Measurements from ENCODE around the gene ZNF774.

GRCh38 chr15:90327311-90327710, 24.8 kb upstream of the ZNF774 start:
- TF ChIP-seq CTCF (optimal IDR thresholded peaks at IDR 0.05 in 1 of 3, IDR thresholded peaks at IDR 0.05 in 1 of 3, conservative IDR thresholded peaks at IDR 0.05 in 1 of 3; ENCODE audit: extremely low read depth in 1 of 3, insufficient read depth in 2 of 3, low read length in 3 of 3) (no peak), EZH2 (IDR thresholded peaks at IDR 0.05; ENCODE audit: low read length) (no peak)
